ENCODE results near the gene MYO15A. TPM values are rescaled to one million over a fixed set of nuclear protein-coding genes. Genes with fewer than 3 reads are reported as not detected.
"Not testable (repeated sequence)": the region's sequence is repeated elsewhere in the genome, so short reads cannot be mapped to it uniquely, and the experiment has no call there.

The MYO15A gene
- total RNA-seq, 1 donor: 0.84 TPM

GRCh38 chr17:18216906-18217305 is 108.3 kb downstream of the MYO15A start:
- H3K4me1 ChIP-seq (ENCODE audit: insufficient read depth, low read length); H3K4me3 ChIP-seq (ENCODE audit: low read length); H3K9me3 ChIP-seq (ENCODE audit: low read depth, low read length); H3K27me3 ChIP-seq (ENCODE audit: insufficient read depth, low read length): not testable (repeated sequence)

- Histone ChIP-seq H3K4me1 (ENCODE audit: insufficient read depth, low read length) (no peaks in the 10 kb centered on the region), H3K27me3 (ENCODE audit: insufficient read depth, low read length) (no peaks in the 10 kb centered on the region)
Measured at GRCh38 chr17:18217412-18218015, 109.0 kb downstream of the MYO15A start.

GRCh38 chr17:18218756-18219415 is 110.3 kb downstream of the MYO15A start:
- H3K27me3 ChIP-seq (ENCODE audit: insufficient read depth, low read length): no peaks in the 10 kb centered on the region
- no peak overlapping the region for H3K4me3 ChIP-seq (ENCODE audit: low read length)
- H3K9me3 ChIP-seq (ENCODE audit: low read depth, low read length): no peaks in the 10 kb centered on the region
- H3K4me1 ChIP-seq (ENCODE audit: insufficient read depth, low read length): no peaks in the 10 kb centered on the region

More at GRCh38 chr17:18217412-18218015, 109.0 kb downstream of the MYO15A start:
- H3K4me3 ChIP-seq (ENCODE audit: low read length): no peak overlapping the region
- H3K9me3 ChIP-seq (ENCODE audit: low read depth, low read length): no peaks in the 10 kb centered on the region

- Histone ChIP-seq H3K4me3 (ENCODE audit: low read length) (no peak overlapping the region), H3K9me3 (ENCODE audit: low read depth, low read length) (no peaks in the 10 kb centered on the region), H3K4me1 (ENCODE audit: insufficient read depth, low read length) (peaks cover 18% of the 10 kb centered on the region), H3K27me3 (ENCODE audit: insufficient read depth, low read length) (no peaks in the 10 kb centered on the region)
Measured at GRCh38 chr17:18224053-18224386, 115.5 kb downstream of the MYO15A start.

- H3K4me3 ChIP-seq (ENCODE audit: low read length): no peak overlapping the region
- H3K27me3 ChIP-seq (ENCODE audit: insufficient read depth, low read length): no peaks in the 10 kb centered on the region
- no peaks in the 10 kb centered on the region for H3K9me3 ChIP-seq (ENCODE audit: low read depth, low read length)
- peaks cover 18% of the 10 kb centered on the region for H3K4me1 ChIP-seq (ENCODE audit: insufficient read depth, low read length)
Measured at GRCh38 chr17:18224387-18225120, 116.0 kb downstream of the MYO15A start.

- peak within 1 kb of the TSS; percentile 53 for H3K4me3 ChIP-seq (ENCODE audit: low read length)
- no peaks in the 10 kb centered on the region for H3K27me3 ChIP-seq (ENCODE audit: insufficient read depth, low read length)
- no peaks in the 10 kb centered on the region for H3K9me3 ChIP-seq (ENCODE audit: low read depth, low read length)
- H3K4me1 ChIP-seq (ENCODE audit: insufficient read depth, low read length): peaks cover 18% of the 10 kb centered on the region
Measured at GRCh38 chr17:18225121-18225641, 116.6 kb downstream of the MYO15A start, which contains the start of gene LLGL1. LLGL1 (plus strand) TSS chr17:18225635; CDS start chr17:18225683, 48 bp downstream.

GRCh38 chr17:18225642-18226283 is 117.2 kb downstream of the MYO15A start:
- no peaks in the 10 kb centered on the region for H3K27me3 ChIP-seq (ENCODE audit: insufficient read depth, low read length)
- H3K4me1 ChIP-seq (ENCODE audit: insufficient read depth, low read length): peaks cover 18% of the 10 kb centered on the region
- H3K4me3 ChIP-seq (ENCODE audit: low read length): peak overlapping the region; percentile 53
- H3K9me3 ChIP-seq (ENCODE audit: low read depth, low read length): no peaks in the 10 kb centered on the region

GRCh38 chr17:18226284-18226945 is 117.9 kb downstream of the MYO15A start:
- H3K4me3 ChIP-seq (ENCODE audit: low read length): peak overlapping the region; percentile 53
- no peaks in the 10 kb centered on the region for H3K27me3 ChIP-seq (ENCODE audit: insufficient read depth, low read length)
- peaks cover 18% of the 10 kb centered on the region for H3K4me1 ChIP-seq (ENCODE audit: insufficient read depth, low read length)
- H3K9me3 ChIP-seq (ENCODE audit: low read depth, low read length): no peaks in the 10 kb centered on the region

GRCh38 chr17:18227635-18228034 is 119.1 kb downstream of the MYO15A start:
- Histone ChIP-seq H3K4me1 (ENCODE audit: insufficient read depth, low read length) (peaks cover 18% of the 10 kb centered on the region), H3K4me3 (ENCODE audit: low read length) (no peak overlapping the region), H3K9me3 (ENCODE audit: low read depth, low read length) (no peaks in the 10 kb centered on the region), H3K27me3 (ENCODE audit: insufficient read depth, low read length) (no peaks in the 10 kb centered on the region)

- Histone ChIP-seq H3K4me1 (ENCODE audit: insufficient read depth, low read length) (peaks cover 18% of the 10 kb centered on the region), H3K27me3 (ENCODE audit: insufficient read depth, low read length) (no peaks in the 10 kb centered on the region), H3K9me3 (ENCODE audit: low read depth, low read length) (no peaks in the 10 kb centered on the region), H3K4me3 (ENCODE audit: low read length) (no peak overlapping the region)
Measured at GRCh38 chr17:18228176-18228682, 119.7 kb downstream of the MYO15A start.

- H3K4me1 ChIP-seq (ENCODE audit: insufficient read depth, low read length): peaks cover 18% of the 10 kb centered on the region
Measured at GRCh38 chr17:18229254-18229653, 120.7 kb downstream of the MYO15A start.

More at GRCh38 chr17:18229254-18229653, 120.7 kb downstream of the MYO15A start:
- no peak overlapping the region for H3K4me3 ChIP-seq (ENCODE audit: low read length)
- no peaks in the 10 kb centered on the region for H3K9me3 ChIP-seq (ENCODE audit: low read depth, low read length)
- H3K27me3 ChIP-seq (ENCODE audit: insufficient read depth, low read length): no peaks in the 10 kb centered on the region

Other genes starting within 250 kb of the MYO15A start
- 14.4 TPM for gene TOM1L2, start 136.4 kb upstream of the MYO15A start, total RNA-seq
- not detected for gene DRC3, start 135.9 kb upstream of the MYO15A start, total RNA-seq
- gene ATPAF2, start 69.6 kb upstream of the MYO15A start, total RNA-seq: 19.9 TPM
- gene GID4, start 69.3 kb upstream of the MYO15A start, total RNA-seq: 3.1 TPM
- 32.5 TPM for gene DRG2, start 20.8 kb upstream of the MYO15A start, total RNA-seq
- 97.9 TPM for gene ALKBH5, start 75.1 kb downstream of the MYO15A start, total RNA-seq
- gene LLGL1, start 116.9 kb downstream of the MYO15A start, total RNA-seq: 8.6 TPM
- gene FLII, start 150.0 kb downstream of the MYO15A start, total RNA-seq: 122 TPM
- gene MIEF2, start 151.9 kb downstream of the MYO15A start, total RNA-seq: 5.9 TPM
- 33.0 TPM for gene TOP3A, start 206.2 kb downstream of the MYO15A start, total RNA-seq
- gene SMCR8, start 206.5 kb downstream of the MYO15A start, total RNA-seq: 55.6 TPM